Progenitor cell of endocrine pancreas (in vitro differentiated cells): ENCODE data around the gene SSTR5. TPM values are rescaled to one million over a fixed set of nuclear protein-coding genes. Genes with fewer than 3 reads are reported as not detected.

Experiments used
- DNase-seq: peaks from one replicate; pipeline ENCODE4 v3.0.0; 2021; ENCODE audit warnings: low spot score; ENCODE audit not compliant: unreplicated experiment
- H3K27ac Mint-ChIP-seq: 2 replicates; pipeline ENCODE4 v1.8.0; 2021; ENCODE audit warnings: mild to moderate bottlenecking, moderate library complexity, mixed read lengths
- H3K27me3 Mint-ChIP-seq: 2 replicates; pipeline ENCODE4 v1.8.0; 2021; ENCODE audit warnings: mixed read lengths
- H3K36me3 Mint-ChIP-seq: 2 replicates; pipeline ENCODE4 v1.8.0; 2022; ENCODE audit warnings: mixed read lengths; ENCODE audit not compliant: insufficient read depth
- H3K4me1 Mint-ChIP-seq: 2 replicates; pipeline ENCODE4 v1.8.0; 2021; ENCODE audit warnings: low read depth, mixed read lengths
- H3K4me3 Mint-ChIP-seq: 2 replicates; pipeline ENCODE4 v1.8.0; 2021; ENCODE audit warnings: low read depth, mild to moderate bottlenecking, moderate library complexity, mixed read lengths
- H3K9me3 Mint-ChIP-seq: 2 replicates; pipeline ENCODE4 v1.8.0; 2021; ENCODE audit warnings: low read depth, mixed read lengths
- CTCF ChIP-seq: fragments of 200-600 bp; sonication (generic); IDR thresholded peaks from one replicate; pipeline ENCODE4 v1.5.0; 2021; ENCODE audit warnings: antibody characterized with exemption, mild to moderate bottlenecking; ENCODE audit not compliant: unreplicated experiment
- total RNA-seq: library from RNA; stranded (reverse); gene quantifications from 2 replicates; pipeline ENCODE4 v1.2.1, GENCODE V29; 2021

The SSTR5 gene
- total RNA-seq, 1 donor from 2014 or later = 1.4 TPM

GRCh38 chr16:1045310-1045992, 27.1 kb upstream of the SSTR5 start:
- H3K4me1 Mint-ChIP-seq = no peaks in the 10 kb centered on the region
- peaks cover 4% of the 10 kb centered on the region for H3K9me3 Mint-ChIP-seq
- H3K27ac Mint-ChIP-seq = no peak overlapping the region
- no peak for TF ChIP-seq CTCF
- peaks cover 6% of the 10 kb centered on the region for H3K27me3 Mint-ChIP-seq
- DNase-seq = no peak
- H3K4me3 Mint-ChIP-seq = no peak overlapping the region
- no peaks in the 10 kb centered on the region for H3K36me3 Mint-ChIP-seq

DNA sequence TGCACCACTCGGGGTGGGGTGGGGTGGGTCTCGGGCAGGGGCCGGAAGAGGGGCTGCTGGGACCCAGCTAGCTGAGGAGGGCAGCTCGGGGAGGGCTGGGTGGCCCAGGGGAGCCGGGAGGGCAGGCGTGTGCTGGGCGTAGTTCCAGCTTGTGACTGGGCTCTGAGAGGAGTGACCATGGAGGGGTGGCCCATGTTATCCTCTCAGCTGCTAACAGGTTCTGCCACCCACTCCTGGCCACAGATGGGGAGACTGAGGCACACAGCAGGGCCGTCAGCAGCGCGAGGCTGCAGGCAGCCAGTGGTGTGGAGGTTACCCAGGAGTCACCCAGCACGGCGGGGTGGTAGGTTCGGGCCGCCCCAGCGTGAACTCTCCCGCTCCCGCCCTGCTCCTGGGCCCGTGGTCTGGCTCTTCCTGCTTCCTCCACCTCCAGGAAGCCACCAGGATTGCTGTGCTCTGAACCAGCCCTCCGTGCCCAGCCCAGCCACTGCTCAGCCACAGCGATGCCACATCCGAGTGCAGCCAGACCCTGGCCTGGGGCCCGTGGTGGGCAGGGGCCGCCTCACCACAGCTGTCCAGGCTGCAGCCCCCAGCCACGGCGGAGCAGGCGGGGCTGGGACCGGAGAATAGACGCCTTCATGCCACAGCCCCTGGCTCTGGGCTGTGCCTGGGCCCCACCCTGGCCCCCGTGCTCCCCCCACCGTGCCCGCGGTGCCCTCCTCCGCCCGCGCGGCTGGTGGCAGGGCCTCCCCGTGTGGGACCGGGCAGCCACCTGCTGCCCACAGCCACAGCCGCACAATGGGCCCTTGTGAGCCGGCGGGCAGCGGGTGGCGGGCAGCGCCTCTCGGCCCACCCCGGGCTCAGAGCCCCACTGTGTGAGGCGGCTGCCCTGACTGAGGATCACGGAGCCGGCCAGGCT, 26.3 kb upstream of the SSTR5 start:
- no peak for TF ChIP-seq CTCF
- H3K9me3 Mint-ChIP-seq = peaks cover 4% of the 10 kb centered on the region
- DNase-seq = no peak
- peaks cover 6% of the 10 kb centered on the region for H3K27me3 Mint-ChIP-seq
- H3K27ac Mint-ChIP-seq = no peak overlapping the region
- no peaks in the 10 kb centered on the region for H3K36me3 Mint-ChIP-seq
- no peak overlapping the region for H3K4me3 Mint-ChIP-seq
- H3K4me1 Mint-ChIP-seq = peaks cover 1% of the 10 kb centered on the region

- no peak overlapping the region for H3K4me3 Mint-ChIP-seq
- no peak for DNase-seq
- H3K4me1 Mint-ChIP-seq = peaks cover 1% of the 10 kb centered on the region
- peaks cover 3% of the 10 kb centered on the region for H3K9me3 Mint-ChIP-seq
- H3K27ac Mint-ChIP-seq = no peak overlapping the region
- no peaks in the 10 kb centered on the region for H3K36me3 Mint-ChIP-seq
- TF ChIP-seq CTCF = no peak
- H3K27me3 Mint-ChIP-seq = peaks cover 4% of the 10 kb centered on the region
Observed at GRCh38 chr16:1047123-1047522, 25.4 kb upstream of the SSTR5 start.

DNA sequence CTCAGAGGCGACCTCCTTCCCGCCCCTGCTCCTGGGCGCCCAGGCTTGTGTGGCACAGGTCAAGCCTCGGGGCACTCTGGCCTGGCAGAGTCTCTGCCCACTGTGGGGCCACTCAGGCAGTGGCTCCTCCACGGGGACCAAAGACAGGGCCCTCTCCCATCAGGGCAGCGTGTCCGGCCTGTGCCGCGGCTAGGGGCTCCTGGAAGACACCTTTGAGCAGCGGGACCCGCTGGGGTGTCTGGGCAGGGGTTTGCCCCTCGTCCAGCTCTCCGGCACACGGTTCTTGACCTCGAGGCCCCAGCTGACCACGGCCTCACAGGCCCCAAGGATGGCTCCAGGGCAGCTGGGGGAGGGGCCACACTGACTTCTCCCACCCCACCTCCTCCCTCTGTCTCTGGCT, 24.7 kb upstream of the SSTR5 start:
- H3K27ac Mint-ChIP-seq = no peak overlapping the region
- no peaks in the 10 kb centered on the region for H3K36me3 Mint-ChIP-seq
- H3K4me1 Mint-ChIP-seq = peaks cover 1% of the 10 kb centered on the region
- no peak for TF ChIP-seq CTCF
- H3K27me3 Mint-ChIP-seq = no peaks in the 10 kb centered on the region
- no peak for DNase-seq
- no peak overlapping the region for H3K4me3 Mint-ChIP-seq
- H3K9me3 Mint-ChIP-seq = no peaks in the 10 kb centered on the region

DNA sequence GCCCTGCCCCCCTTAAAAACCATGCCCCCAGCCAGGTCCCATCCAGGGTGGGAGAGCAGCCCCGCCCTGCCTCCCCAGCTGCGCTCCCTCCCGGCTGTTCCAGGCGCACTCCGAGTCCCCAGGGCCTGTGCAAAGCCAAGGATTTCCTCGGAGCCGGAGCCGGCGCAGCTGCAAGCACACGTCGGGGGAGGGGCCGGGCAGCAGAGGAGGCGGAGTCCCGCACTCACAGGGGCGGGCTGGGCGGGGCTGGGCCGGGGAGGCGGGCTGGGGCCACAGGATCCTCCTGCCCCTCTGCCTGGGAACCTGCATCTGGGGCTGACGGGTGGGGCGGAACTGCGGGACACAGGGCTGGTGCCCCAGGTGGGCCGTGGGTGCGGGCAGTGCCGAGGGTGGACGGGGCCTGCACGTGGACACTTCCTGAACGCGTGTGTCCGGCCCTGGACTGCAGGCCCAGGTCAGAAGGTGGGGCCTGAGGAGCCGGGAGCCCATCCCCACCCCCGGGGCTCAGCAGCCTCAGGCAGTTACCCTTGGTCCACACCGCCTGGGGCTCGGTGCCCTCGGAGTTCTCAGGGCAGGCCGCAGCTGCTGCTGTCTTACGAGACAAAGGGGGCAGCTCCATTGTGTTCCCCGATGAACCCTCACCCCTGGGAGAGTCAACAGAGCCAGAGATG, 24.0 kb upstream of the SSTR5 start:
- Mint-ChIP-seq H3K27me3 (no peaks in the 10 kb centered on the region), H3K36me3 (no peaks in the 10 kb centered on the region)
- DNase-seq = peak; percentile 42

More for the DNA sequence above, 24.0 kb upstream of the SSTR5 start:
- Mint-ChIP-seq H3K9me3 (no peaks in the 10 kb centered on the region), H3K27ac (no peak overlapping the region), H3K4me1 (peaks cover 1% of the 10 kb centered on the region), H3K4me3 (no peak overlapping the region)
- TF ChIP-seq CTCF = no peak
